ENCODE data around the gene LGR5.

Gene LGR5

DNA sequence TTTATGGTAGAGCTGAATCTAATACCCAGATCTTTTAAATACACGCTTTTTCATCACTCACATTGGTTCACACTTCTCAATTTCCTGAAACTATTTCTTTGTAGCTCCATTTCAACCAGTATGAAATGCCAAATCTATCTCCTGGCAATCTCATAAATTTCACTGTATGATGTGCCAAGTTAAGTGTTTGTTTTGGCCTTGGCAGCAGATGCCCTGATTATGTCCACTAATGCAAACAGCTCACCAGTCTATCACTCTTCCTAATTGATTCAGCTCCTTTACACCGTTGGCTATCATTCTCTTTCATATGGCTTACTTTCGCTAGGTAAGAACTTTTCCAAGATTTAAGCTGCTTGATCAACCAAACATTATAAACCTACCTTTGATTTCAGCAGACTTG is 165.4 kb downstream of the LGR5 start:
- H3K4me3 ChIP-seq (ENCODE audit: low read depth, low read length) = no peak overlapping the region
- TF ChIP-seq, protein P1, sequence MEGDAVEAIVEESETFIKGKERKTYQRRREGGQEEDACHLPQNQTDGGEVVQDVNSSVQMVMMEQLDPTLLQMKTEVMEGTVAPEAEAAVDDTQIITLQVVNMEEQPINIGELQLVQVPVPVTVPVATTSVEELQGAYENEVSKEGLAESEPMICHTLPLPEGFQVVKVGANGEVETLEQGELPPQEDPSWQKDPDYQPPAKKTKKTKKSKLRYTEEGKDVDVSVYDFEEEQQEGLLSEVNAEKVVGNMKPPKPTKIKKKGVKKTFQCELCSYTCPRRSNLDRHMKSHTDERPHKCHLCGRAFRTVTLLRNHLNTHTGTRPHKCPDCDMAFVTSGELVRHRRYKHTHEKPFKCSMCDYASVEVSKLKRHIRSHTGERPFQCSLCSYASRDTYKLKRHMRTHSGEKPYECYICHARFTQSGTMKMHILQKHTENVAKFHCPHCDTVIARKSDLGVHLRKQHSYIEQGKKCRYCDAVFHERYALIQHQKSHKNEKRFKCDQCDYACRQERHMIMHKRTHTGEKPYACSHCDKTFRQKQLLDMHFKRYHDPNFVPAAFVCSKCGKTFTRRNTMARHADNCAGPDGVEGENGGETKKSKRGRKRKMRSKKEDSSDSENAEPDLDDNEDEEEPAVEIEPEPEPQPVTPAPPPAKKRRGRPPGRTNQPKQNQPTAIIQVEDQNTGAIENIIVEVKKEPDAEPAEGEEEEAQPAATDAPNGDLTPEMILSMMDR (IDR thresholded peaks at IDR 0.05; ENCODE audit: low read depth, low read length, missing control alignments) = no peak
- in situ Hi-C loops (cut with HindIII; ENCODE audit: low sequenced_read_pairs) = no loop called here
- no peak for DNase-seq (ENCODE audit: low read depth)

DNA sequence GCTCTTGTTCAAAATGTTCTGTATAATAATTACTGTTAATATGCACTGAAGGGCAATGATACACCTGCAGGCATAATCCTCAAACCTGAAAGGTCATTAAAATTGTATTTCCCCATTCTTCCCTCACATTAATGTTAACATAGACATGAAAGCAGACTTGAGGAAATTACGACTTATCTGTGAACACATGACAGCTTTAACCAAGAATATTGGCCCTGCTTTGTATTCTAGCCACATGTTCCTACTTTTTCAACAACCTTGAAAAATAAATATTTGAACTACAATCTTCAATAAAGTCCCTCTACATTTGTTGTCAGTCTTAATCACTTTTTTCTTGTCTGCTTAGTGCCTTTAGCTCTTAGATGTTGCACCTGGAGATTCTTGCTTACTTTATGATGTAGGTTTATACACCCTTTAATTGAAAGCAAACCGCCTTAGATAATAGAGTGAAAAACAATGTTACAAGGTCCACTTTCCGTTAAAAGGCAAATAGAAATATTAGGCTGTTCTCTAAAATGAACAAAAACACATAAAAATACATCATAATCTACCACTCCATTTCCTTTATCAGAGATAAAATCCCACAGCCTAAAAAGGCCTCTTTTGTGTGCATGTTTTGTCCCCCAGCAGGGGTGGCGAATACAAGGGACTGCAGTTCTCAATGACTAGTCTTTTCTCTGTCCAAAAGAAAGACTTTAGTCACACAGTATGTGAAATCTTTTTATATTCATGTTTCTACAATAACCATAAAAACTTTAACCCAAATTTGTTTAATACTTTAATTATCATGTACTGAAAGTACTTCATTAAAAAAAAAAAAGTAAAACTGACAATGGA is 168.1 kb downstream of the LGR5 start:
- in situ Hi-C loops (cut with HindIII; ENCODE audit: low sequenced_read_pairs) = no loop called here
- TF ChIP-seq, protein P1 (IDR thresholded peaks at IDR 0.05; ENCODE audit: low read depth, low read length, missing control alignments) = no peak
- DNase-seq (ENCODE audit: low read depth) = no peak
- no peak overlapping the region for H3K4me3 ChIP-seq (ENCODE audit: low read depth, low read length)

DNA sequence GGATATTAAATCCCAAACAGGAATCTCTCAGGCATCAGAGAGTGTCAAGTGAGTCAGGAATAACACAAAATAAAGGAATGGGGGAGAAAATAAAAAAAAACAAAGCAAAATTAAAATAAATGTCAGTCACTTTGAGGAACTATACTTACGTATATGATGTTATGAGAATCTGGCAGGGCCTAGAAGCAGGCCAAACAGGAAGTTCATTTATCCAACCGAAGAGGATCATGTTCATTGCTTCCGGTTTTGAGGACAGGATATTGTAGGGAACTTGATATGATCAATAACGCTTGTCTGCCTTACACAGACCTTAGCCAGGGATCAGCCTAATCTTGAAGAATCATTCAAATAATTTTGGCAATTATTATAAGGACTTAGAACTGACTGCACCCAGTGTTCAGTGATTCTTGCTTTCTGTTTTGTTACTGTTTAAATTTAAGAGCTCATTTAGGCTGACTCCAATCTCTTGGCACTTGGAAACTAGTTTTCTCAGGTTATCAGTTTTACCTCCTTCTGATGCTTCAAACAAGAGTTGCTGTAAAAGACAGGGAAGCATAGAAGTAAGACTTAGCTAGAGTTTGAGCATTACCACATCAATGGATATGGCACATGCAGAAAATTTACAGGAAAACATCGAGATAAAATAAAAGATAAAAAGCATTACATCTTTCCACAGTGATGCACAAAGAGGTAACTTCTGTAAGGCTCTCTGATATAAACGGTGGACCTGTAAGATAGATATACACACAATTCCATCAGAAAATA is 170.6 kb downstream of the LGR5 start:
- in situ Hi-C loops (cut with HindIII; ENCODE audit: low sequenced_read_pairs) = no loop called here
- no peak for DNase-seq (ENCODE audit: low read depth)
- TF ChIP-seq, protein P1 (IDR thresholded peaks at IDR 0.05; ENCODE audit: low read depth, low read length, missing control alignments) = no peak

DNA sequence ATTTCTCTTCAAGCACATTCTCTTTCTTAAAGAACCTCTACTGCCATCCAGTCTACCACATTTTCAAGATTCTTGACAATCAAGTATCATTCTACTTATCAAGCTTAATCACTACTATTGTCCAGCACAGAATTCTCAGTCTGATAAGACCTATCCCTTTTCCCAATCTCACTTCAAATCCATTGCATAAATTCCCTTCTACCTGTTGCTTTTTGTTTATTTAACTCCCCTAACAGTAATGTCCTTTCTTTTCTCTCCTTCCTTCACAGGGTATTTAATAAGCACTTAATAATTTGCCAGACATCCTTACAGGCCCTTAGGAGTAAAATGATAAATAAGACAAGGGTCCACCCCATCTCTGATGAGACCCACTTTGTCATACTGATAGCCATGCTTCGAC is 182.3 kb downstream of the LGR5 start:
- H3K4me3 ChIP-seq (ENCODE audit: low read depth, low read length) = no peak overlapping the region
- TF ChIP-seq, protein P1 (IDR thresholded peaks at IDR 0.05; ENCODE audit: low read depth, low read length, missing control alignments) = no peak
- in situ Hi-C loops (cut with HindIII; ENCODE audit: low sequenced_read_pairs) = loop anchor here (5.0 kb wide), 2 partner anchors 40 to 95 kb away; partner anchors contain the start of genes THAP2 and ZFC3H1
- no peak for DNase-seq (ENCODE audit: low read depth)

More for the DNA sequence above, 170.6 kb downstream of the LGR5 start:
- H3K4me3 ChIP-seq (ENCODE audit: low read depth, low read length) = no peak overlapping the region

DNA sequence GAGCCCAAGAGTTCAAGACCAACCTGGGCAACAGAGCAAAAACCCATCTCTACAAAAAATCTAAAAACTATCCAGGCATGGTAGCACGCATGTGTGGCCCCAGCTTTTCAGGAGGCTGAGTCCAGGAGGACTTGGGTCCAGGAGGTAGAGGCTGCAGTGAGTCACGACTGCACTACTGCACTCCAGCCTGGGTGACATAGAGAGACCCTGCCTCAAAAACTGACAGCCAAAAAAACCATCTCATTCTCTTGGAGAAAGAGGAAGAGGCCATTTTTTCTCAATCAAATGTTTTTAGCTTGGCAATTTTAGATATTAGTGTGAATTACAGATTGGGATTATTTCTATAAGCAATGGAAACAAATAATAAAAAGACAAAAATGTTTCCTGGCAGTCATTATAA is 185.9 kb downstream of the LGR5 start:
- in situ Hi-C loops (cut with HindIII; ENCODE audit: low sequenced_read_pairs) = no loop called here
- H3K4me3 ChIP-seq (ENCODE audit: low read depth, low read length) = no peak overlapping the region
- TF ChIP-seq, protein P1 (IDR thresholded peaks at IDR 0.05; ENCODE audit: low read depth, low read length, missing control alignments) = no peak
- no peak for DNase-seq (ENCODE audit: low read depth)

DNA sequence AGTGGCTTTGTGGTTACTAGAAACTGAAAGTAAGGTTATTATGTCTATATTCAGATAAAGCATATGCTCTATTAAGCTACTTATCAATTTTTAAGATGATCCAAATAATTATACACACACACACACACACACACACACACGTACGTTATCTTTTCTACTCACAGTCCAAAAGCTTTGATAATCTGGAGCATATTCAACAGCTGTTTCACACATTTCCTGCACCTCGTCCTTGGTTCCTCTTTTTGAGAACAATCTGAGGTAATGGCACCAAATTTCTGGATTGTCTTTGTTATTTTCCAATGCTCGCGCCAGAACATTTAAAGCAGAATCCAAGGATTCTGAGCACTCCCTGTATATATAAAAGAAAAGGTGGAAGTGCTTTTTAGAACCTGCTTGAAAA is 186.5 kb downstream of the LGR5 start:
- no peak for DNase-seq (ENCODE audit: low read depth)
- TF ChIP-seq, protein P1 (IDR thresholded peaks at IDR 0.05; ENCODE audit: low read depth, low read length, missing control alignments) = no peak
- no peak overlapping the region for H3K4me3 ChIP-seq (ENCODE audit: low read depth, low read length)
- in situ Hi-C loops (cut with HindIII; ENCODE audit: low sequenced_read_pairs) = no loop called here

All from astrocyte of the cerebellum (primary cell).